HEK293T (cell line): ENCODE results near the gene HCFC1R1.

Experiments used
- ARNT ChIP-seq: fragments of 450-650 bp; IDR thresholded peaks from 2 replicates; pipeline ENCODE4 v1.6.1; 2017; ENCODE audit warnings: mild to moderate bottlenecking
- CTBP1 ChIP-seq: fragments of 450-650 bp; IDR thresholded peaks from 2 replicates; pipeline ENCODE4 v1.6.1; 2016; ENCODE audit warnings: borderline replicate concordance
- FOXM1 ChIP-seq: fragments of 450-650 bp; IDR thresholded peaks from 2 replicates; pipeline ENCODE4 v1.6.1; 2017; ENCODE audit warnings: mild to moderate bottlenecking, borderline replicate concordance
- L3MBTL2 ChIP-seq: fragments of 450-650 bp; conservative IDR thresholded peaks from 2 replicates; pipeline ENCODE4 v1.6.1; 2016; ENCODE audit warnings: mild to moderate bottlenecking
- LEF1 ChIP-seq: fragments of 450-650 bp; IDR thresholded peaks from 2 replicates; pipeline ENCODE4 v1.6.1; 2017; ENCODE audit warnings: mild to moderate bottlenecking, borderline replicate concordance
- NFRKB ChIP-seq: fragments of 450-650 bp; IDR thresholded peaks from 2 replicates; pipeline ENCODE4 v1.6.1; 2016; ENCODE audit warnings: mild to moderate bottlenecking, moderate library complexity
- SP1 ChIP-seq: fragments of 450-650 bp; IDR thresholded peaks from 2 replicates; pipeline ENCODE4 v1.6.1; 2017
- TARDBP ChIP-seq: fragments of 450-650 bp; IDR thresholded peaks from 2 replicates; pipeline ENCODE4 v1.6.1; 2016

- TF ChIP-seq CTBP1 (no peak), NFRKB (no peak), SP1 (no peak), ARNT (no peak), LEF1 (no peak), L3MBTL2 (no peak), TARDBP (no peak), FOXM1 (no peak)
Observed at GRCh38 chr16:3068487-3068886, 44.7 kb upstream of the HCFC1R1 start.
